ENCODE data around the gene OXA1L.
A peak's percentile ranks its signal among the peaks of the same experiment; 100 is the strongest.
"Not testable (repeated sequence)": the region's sequence is repeated elsewhere in the genome, so short reads cannot be mapped to it uniquely, and the experiment has no call there.

Gene OXA1L

GRCh38 chr14:22766457-22767322, at the start of gene OXA1L:
TSS of gene OXA1L (plus strand) at chr14:22766688. CDS start at chr14:22766702, 14 bp downstream.
- FAIRE-seq (no peak), DNase-seq (ENCODE audit: insufficient read length, low spot score) (peak; percentile 53)
- TF ChIP-seq, protein P1, sequence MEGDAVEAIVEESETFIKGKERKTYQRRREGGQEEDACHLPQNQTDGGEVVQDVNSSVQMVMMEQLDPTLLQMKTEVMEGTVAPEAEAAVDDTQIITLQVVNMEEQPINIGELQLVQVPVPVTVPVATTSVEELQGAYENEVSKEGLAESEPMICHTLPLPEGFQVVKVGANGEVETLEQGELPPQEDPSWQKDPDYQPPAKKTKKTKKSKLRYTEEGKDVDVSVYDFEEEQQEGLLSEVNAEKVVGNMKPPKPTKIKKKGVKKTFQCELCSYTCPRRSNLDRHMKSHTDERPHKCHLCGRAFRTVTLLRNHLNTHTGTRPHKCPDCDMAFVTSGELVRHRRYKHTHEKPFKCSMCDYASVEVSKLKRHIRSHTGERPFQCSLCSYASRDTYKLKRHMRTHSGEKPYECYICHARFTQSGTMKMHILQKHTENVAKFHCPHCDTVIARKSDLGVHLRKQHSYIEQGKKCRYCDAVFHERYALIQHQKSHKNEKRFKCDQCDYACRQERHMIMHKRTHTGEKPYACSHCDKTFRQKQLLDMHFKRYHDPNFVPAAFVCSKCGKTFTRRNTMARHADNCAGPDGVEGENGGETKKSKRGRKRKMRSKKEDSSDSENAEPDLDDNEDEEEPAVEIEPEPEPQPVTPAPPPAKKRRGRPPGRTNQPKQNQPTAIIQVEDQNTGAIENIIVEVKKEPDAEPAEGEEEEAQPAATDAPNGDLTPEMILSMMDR (IDR thresholded peaks at IDR 0.05; ENCODE audit: insufficient read depth, missing control alignments), result no peak

DNA sequence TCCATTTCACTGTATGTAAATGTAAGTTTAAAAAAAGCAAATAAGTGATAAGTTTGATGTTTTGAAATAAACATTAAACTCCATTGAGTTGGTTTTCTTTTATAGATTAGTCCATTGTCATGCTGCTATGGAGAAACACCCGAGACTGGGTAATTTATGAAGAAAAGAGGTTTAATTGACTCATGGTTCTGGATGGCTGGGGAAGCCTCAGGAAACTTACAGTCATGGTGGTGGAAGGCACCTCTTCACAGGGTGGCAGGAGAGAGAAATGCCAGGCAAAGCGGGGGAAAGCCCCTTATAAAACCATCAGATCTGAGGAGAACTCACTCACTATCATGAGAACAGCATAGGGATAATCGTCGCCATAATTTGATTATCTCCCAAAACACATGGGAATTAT, 48.4 kb upstream of the OXA1L start:
- TF ChIP-seq, protein P1 (IDR thresholded peaks at IDR 0.05; ENCODE audit: insufficient read depth, missing control alignments), result no peak
- no peak for DNase-seq (ENCODE audit: insufficient read length, low spot score)
- no peak for FAIRE-seq

- FAIRE-seq (no peak), DNase-seq (ENCODE audit: insufficient read length, low spot score) (no peak)
- TF ChIP-seq, protein P1 (IDR thresholded peaks at IDR 0.05; ENCODE audit: insufficient read depth, missing control alignments), result no peak
Observed at GRCh38 chr14:22721213-22721612, 45.3 kb upstream of the OXA1L start.

DNA sequence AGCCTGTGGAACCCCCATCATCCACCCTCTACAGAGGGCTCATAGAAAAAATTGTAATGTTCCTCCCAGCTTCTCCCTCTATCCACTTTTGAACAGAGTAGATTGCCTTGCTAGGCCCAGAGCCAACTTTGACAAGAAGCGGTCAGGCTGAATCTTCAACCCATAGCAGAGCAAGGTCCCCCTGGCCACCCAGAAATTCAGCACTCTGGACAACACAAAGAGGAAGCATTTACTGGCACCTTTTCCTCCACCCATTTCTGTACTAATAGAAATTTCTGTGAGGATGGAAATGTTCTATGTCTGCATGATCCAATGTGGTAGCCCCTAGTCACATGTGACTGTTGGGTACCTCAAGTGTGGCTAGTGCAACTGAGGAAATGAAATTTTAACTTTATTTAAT, 42.7 kb upstream of the OXA1L start:
- TF ChIP-seq, protein P1 (IDR thresholded peaks at IDR 0.05; ENCODE audit: insufficient read depth, missing control alignments), result no peak
- FAIRE-seq (no peak), DNase-seq (ENCODE audit: insufficient read length, low spot score) (no peak)

DNA sequence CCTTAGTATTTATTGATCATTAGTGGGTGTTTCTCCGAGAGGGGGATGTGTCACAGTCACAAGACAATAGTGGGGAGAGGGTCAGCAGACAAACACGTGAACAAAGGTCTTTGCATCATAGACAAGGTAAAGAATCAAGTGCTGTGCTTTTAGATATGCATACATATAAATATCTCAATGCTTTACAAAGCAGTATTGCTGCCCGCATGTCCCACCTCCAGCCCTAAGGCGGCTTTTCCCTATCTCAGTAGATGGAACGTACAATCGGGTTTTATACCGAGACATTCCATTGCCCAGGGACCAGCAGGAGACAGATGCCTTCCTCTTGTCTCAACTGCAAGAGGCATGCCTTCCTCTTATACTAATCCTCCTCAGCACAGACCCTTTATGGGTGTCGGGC, 41.6 kb upstream of the OXA1L start:
- DNase-seq (ENCODE audit: insufficient read length, low spot score); FAIRE-seq: not testable (repeated sequence)

DNA sequence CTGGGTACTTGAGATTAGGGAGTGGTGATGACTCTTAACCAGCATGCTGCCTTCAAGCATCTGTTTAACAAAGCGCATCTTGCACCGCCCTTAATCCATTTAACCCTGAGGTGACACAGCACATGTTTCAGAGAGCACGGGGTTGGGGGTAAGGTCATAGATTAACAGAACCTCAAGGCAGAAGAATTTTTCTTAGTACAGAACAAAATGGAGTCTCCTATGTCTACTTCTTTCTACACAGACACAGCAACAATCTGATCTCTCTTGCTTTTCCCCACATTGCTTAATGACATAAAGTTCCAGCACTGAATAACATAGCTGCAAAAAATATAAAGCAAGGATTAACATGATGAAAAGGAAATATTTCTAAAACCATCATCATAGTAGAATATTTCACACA, 41.1 kb upstream of the OXA1L start:
- not testable (repeated sequence) for FAIRE-seq; DNase-seq (ENCODE audit: insufficient read length, low spot score)

DNA sequence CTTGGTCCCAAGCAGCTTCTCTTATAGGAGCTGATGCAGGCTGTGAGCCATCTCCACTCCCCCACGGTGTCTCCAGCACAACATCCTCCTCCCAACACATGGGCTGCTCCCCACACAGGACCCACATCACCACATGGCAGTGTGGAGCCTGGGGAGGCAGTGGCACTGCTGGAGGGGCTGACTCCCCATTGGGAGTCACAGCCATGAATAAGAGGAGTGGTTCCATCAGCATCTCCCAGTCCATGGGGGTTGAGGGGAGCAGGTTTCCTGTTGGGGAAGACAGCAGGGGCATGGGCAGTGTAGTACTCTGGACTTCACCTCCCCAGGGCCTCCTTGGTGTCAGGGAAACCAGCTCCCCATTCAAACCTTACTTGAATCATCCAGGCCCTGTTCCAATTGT, 40.5 kb upstream of the OXA1L start:
- FAIRE-seq, result no peak

DNA sequence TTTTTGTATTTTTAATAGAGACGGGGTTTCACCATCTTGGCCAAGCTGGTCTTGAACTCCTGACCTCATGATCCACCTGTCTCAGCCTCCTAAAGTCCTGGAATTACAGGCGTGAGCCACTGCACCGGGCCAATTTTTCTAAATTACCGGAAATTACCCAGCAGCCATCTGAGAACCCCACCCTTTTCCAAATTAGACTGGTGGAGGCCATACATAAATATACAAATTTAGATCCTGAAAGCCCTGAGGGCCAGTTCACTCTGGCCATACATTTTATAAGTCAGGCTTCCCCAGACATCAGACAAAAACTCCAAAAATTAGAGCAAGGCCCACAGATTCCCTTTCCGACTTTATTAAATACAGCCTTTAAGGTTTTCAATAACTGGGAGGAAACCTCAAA, 34.4 kb upstream of the OXA1L start:
- FAIRE-seq, result not testable (repeated sequence)

More for the DNA sequence above, 40.5 kb upstream of the OXA1L start:
- TF ChIP-seq, protein P1 (IDR thresholded peaks at IDR 0.05; ENCODE audit: insufficient read depth, missing control alignments), result no peak
- no peak for DNase-seq (ENCODE audit: insufficient read length, low spot score)

GRCh38 chr14:22733829-22734228, 32.7 kb upstream of the OXA1L start:
- TF ChIP-seq, protein P1 (IDR thresholded peaks at IDR 0.05; ENCODE audit: insufficient read depth, missing control alignments), result no peak
- DNase-seq (ENCODE audit: insufficient read length, low spot score) (no peak), FAIRE-seq (no peak)

More for the DNA sequence above, 34.4 kb upstream of the OXA1L start:
- DNase-seq (ENCODE audit: insufficient read length, low spot score), result not testable (repeated sequence)

Data from D721Med (cell line).